ENCODE data around the gene CDT1.
A peak's percentile ranks its signal among the peaks of the same experiment; 100 is the strongest.
"Not testable (repeated sequence)": the region's sequence is repeated elsewhere in the genome, so short reads cannot be mapped to it uniquely, and the experiment has no call there.

The CDT1 gene

DNA sequence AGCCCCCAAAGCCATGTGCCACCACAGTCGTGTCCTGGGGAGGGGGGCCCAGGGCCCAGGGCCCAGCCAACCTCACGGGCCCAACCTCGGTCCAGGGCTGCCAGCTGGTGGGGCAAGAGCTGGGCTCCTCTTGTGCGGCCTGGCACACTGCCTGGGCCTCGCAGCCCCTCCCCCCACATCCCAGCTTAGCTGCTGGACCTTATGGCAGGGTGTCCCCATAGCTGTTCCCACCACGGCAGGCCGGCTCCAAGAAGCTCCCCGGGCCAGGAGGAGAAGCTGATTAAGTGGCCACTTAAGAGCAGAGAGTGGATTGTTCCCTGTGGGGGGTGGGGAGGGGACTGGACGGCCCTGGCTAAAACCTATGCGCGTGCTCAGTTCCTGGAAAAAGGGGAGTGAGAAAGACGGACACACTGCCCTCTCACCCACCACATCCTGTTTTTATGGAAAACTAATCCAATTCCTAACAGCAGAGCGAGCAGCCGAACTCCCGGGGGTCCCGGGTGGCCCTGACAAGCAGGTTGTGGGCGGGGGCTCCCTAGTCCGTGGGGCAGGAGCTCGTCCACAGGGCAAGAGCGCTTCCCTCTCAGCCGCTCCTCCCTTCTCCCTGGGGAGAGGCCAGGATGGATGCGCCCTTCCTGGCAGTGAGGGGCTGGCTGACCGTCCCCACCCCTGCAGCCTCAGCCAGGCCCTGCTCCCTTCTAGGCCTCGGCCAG is 35.4 kb upstream of the CDT1 start:
- no peak for DNase-seq (ENCODE audit: low read depth)

DNA sequence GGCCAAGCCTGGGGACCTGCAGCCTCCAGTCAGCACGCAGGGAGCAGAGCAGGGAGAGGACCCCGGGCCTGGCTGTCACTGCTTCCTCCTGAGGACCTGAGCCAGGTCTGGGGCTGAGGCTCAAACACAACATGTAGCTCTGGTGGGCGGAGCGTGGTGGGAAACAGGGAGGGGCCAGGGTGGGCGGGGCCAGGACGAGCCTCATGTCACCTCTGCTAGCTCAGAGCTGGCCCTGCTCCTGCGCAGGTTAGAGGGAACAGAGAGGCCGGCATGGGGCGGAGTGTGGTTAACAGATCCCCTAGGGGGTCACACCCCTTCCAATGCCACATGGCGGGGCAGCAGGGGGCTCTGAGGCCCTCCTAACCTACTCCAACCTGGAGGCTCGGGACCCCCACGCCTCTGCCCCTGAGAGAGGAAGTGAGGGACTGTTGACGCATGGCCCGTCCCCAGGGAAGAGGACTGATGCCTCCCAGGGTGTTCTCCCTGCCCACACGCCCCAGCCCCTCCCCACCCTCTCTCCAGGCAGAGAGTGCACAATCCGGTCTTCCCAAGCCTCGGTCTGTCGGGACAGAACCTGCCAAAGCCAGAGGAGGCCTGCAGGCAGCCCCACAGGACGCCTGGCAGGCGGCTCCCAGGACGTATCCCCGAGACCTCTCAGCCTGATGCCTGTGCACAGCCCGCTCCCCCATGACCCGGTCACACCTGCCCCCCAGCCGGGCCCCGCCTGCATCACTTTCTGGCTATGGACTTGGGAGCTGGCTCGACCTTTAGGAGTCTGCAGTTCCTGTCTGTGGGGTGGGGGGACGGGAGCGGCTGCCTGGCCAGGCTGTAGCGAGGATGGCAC is 33.8 kb upstream of the CDT1 start:
- DNase-seq (ENCODE audit: low read depth) = no peak

DNA sequence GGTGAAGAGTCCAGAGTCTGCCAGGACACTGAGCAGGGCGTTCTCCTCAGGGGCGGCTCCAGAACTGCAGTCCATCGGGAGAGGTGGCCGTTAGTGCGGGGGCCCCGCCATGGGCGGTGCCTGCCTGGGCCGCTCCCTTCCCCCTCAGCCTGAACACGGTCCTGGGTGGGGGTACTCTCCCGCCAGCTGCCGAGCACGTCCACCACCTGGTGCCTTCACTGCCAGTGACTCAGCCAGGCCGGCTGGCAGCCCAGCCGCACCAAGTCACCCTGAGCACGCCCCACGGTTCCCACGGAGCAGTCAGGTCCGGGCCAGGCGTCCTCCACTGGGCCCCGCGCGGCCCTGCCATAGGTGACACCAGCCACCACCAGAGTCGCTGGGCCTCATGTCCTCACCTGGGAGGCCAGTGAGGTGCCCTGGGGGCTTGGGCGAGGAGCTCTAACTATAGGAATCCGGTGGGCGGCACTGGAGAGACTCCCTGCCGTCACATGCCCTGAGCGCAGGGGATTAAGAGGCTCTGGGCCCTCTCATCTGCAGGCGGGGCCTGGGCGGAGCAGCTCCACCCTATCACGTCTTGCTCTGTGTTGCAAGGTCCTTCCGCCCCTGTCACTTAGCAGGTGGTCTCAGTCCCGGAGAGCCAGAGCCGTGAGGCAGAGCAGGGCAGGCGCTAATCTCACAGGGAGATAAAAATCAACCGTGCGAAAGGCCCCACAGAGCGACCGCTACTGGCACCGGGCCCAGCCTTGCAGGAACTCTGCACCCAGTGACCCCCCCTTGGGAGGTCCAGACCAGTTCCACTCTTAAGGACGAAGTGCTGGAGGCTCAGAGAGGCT is 32.9 kb upstream of the CDT1 start:
- no peak for DNase-seq (ENCODE audit: low read depth)

DNA sequence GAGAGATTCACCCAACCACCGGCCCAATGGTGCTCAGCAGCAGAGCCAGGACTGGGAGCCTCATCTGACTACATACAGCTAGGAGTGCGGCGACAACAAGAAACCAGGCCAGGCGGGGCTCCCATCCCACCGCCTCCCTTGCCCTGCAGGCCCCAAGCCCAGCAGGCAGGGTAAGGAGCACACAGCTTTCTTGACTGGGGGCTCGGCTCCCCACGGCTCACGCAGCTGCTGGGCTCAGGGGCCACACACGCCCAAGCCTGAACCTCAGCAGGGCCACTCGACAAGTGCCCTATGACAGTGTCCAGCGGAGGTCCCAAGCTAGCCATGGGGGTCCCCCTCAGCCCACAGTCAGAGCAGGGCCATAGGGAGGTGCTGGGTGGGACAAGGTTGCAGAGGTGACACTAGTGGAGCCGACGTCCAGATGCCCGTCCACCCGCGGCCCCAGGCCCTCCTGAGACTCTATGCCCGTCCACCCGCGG is 32.3 kb upstream of the CDT1 start:
- no peak for DNase-seq (ENCODE audit: low read depth)

DNA sequence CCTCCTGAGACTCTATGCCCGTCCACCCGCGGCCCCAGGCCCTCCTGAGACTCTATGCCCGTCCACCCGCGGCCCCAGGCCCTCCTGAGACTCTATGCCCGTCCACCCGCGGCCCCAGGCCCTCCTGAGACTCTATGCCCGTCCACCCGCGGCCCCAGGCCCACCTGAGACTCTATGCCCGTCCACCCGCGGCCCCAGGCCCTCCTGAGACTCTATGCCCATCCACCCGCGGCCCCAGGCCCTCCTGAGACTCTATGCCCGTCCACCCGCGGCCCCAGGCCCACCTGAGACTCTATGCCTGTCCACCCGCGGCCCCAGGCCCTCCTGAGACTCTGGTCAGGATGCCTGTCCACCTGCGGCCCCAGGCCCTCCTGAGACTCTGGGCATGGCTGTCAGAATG is 31.8 kb upstream of the CDT1 start:
- not testable (repeated sequence) for DNase-seq (ENCODE audit: low read depth)

DNA sequence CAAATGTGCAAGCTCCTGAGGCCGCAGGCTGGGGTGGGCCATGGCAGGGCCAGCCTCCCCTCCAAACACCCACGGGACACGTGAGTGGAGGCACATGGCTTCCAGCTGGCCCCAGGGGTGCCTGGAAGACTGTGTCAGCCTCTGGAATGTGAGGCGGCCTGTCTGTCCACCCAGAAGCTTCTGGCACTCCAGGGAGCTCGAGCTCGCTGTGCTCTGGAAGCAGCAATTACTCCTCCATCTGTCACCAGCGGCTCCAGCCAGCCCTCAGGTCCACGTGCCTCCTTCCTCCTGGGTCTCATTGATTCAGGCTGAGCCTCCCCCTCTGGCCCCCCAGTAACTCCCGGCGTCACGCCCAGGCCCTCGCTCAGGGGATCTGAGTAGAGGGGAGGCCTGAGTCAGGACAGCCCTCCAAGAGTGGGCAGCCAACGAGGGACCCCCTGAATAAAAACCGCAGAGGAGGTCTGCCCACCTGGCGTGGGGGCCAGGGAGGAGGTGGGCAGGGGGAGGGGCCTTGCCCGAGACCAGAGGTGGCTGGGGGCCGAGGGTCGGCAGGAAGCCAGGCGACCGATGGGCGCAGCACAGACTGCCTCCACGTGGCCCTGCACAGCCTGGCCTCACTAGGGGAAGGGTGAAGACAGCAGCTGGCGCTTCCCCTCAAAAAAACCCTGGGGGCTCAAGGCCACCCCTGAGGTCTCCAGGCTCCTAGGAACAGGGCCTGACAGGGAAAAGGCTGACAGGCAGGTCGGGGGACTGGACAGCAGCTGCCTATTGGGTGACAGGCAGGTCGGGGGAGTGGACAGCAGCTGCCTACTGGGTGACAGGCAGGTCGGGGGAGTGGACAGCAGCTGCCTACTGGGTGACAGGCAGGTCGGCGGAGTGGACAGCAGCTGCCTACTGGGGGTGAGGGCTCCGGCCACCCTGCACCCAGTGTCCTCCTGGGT is 30.4 kb upstream of the CDT1 start:
- no peak for DNase-seq (ENCODE audit: low read depth)

DNA sequence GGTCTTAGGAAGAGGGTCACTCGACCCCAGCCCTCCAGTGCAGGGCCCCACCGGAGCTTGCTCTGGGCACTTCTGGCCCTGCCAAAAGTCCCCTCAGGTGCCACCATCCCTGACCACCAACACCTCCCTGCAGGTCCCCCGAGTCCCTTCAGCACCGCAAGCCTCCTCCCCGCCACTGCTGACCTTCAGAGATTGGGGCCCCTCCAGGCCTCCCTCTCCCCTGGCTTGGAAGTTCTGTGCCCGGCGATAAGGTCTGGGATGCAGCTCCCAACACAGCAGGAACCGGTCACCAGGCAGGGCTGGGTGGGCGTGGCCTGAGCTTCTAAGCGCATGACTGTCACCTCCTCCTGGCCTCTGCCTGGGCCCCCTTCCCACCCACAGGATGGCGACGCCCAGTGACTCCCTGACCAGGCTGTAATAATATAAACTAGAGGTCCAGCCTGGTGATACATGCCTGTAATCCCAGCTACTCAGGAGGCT is 29.7 kb upstream of the CDT1 start:
- no peak for DNase-seq (ENCODE audit: low read depth)

DNA sequence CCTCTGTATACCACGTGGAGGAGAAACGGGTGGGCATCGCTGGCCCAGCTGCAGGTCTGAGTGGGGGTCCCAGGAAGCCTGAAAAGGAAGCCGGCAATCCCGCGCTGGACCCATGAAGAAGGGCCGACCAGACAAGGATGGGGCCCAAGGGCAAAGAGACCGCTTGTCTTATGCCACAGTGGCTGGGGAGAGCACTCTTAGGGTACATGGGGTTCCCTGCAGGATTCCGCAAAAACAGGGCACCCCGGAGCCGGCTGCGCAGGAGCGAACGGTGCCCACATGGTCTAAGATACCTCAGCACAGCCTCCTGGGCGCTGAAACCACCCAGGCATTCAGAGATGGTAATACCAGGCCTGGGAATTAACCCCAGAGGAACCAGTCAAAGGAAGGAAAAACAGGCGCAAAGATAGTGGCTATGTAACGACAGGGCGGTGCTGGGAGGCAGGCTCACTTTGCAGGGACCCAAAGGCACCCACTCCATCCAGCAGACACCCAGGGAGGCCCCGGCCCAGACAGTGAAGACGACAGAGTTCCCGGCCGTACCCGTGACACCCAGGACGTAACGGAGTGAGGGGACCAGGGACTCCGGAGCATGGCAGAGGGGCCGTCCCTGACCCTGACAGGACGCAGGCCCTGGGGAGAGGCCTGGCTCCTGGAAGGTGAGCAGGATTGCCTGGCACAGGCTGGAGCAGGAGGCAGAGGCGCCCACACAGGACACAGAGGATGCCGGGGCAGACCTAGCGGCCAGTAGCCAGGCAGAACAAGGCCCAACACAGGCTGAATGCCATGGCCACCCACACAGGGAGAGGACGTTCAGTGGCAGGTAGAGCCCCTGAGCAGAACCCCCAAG is 28.8 kb upstream of the CDT1 start:
- no peak for DNase-seq (ENCODE audit: low read depth)

DNA sequence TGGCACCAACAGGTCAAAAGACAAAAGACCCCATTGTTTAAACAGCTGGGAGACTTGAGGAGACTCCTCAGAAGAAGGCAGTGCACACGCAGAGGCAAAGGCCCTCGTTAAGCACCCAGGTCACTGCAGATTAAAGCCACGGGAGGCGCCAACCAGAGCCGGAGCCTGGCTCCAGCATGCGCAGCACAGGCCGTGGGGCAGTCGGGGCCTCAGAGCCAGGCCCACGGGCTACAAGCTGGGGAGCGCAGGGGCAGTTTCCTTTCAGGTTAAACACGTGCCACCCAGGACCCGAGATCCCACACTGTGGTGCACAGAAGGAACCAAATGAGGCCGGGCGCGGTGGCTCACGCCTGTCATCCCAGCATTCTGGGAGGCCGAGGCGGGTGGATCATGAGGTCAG is 27.8 kb upstream of the CDT1 start:
- DNase-seq (ENCODE audit: low read depth) = no peak

DNA sequence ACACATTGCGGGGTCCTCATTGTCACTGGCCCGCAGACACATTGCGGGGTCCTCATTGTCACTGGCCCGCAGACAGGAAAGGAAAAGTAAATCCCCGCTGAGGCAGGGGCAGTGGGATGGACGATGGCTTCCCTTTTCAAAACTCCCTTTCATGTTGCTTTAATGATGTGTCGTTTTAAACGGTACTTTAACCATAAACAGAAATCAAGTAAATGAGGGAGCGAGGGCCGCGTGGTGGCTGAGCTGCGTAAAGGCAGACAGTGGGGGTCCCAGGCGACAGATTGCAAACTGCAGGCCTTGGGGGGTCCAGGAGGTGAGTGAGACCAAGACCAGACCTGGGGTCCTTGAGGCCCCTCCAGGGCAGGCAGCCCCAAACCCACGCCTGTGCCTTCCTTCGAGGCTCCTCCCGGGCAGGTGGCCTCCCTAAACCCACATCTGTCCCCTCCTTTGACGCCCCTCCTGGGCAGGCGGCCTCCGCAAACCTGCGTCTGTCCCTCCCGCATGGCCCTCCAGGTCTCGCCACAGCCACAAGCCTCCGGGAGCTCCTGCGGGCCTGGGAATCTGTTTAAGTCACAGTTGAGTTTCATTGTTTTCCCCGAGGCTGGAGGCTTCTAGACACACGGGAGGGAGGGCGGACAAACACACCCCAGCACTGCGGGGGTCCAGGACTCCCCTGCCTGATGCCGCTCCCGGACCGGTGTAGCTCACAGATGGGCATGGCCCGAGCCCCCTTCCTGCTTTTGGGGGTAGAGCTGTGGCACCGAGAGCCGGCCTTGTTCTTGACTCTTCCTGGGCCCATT is 25.9 kb upstream of the CDT1 start:
- no peak for DNase-seq (ENCODE audit: low read depth)

DNA sequence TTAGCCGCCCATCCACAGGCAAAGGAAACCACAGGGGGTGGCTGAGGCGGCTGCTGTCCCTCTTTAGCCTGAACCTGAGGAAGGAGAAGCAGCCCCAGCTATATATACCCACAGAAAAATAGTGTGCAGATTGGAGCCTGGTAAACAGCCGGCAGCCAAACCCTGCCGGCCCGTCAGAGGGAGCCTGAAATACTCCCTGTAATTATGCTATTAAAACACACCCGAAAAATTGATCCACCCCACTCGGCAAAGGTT is 25.4 kb upstream of the CDT1 start:
- no peak for DNase-seq (ENCODE audit: low read depth)

DNA sequence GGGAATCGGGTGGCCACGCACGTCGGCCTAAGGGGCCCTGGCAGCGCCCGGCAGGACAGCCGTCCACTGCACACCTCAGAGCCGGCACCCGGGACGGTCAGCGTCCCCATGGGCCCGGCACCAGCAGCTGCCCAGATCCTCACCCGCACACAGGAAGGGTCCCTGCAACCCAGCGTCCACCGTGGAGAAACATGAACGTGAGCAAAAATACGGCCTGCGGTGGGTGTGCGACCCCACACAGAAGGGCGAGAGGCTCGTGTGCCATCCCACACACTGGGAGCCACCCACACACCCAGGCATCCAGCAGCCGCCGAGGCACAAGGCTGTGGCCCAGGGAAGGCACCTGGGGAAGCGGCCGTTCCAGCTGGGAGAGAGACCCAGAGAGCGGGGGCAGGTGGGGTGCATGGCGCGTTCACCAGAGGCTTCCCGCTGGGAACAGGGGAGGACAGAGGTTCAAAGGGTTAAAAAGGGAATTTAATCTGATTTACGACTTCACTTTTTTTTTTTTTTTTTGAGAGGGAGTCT is 25.0 kb upstream of the CDT1 start:
- DNase-seq (ENCODE audit: low read depth) = no peak

DNA sequence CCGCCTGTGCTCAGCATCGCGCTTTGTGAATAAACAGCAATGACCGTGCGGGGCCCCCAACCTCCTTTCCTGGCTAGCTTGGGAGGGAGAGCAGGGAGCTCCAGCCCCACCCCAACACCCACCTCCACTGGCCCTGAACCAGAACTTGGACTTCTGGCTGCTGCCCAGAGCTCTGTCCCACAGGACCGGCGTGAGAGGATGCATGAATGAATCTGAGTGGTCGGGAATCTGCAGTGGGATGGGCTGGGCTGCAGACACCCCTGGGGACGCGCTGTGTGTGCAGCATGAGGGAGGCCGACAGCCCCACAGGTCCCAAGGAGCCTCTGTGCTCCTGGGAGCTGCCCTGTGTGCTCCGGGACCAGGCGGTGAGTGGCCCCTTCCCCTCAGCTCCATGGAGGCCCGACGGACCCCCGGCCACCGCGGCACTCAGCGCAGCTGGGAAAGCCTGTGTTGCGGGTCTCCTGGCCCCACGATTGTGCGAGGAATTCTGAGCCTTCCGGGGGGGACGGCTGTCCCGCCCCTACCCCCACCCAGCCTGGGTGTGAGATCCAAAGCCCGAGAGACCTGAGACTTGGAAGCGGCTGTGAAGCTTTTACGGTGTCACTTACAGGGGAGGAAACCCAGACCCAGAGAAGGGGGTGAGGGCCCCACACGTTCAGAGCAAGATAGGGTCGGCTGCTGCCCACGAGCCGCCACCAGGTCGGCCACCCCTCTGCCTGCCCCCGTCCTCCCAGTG is 24.0 kb upstream of the CDT1 start:
- DNase-seq (ENCODE audit: low read depth) = no peak

DNA sequence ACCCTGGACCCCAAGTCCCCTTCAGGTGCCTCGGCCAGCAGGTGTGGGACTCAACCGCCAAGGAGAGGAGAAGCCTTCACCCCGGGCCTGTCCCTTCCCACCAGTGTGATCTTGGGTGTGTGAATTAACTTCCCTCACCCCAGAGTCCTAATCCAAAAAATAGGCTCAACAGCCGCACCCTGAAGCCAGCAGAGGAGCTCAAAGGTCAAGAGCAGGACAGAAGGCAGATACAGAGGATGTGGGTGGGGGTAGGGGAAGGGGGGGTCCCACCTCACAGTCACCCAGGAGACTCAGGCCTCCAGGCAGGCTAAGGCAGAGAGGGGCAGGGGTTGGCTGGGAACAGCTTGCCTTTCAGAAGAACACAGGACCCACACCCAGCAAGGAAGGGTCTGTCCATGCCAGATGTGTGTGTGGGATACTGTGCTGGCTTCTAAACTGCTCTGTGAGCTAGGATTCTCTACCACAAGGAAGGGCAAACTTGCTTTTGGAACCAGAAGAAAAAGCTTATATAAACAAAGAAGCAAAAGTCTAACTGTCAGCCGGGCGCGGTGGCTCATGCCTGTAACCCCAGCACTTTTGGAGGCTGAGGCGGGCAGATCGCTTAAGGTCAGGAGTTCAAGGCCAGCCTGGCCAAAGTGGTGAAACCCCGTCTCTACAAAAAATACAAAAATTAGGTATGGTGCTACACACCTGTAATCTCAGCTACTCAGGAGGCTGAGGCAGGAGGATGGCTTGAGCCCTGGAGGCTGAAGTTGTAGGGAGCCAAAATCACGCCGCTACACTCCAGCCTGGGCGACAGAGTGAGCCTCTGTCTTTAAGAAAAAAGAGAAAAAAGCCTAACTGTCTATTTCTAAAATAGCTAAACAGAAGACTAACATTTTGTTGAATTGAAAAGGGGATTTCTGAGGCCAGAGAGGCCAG is 23.2 kb upstream of the CDT1 start:
- DNase-seq (ENCODE audit: low read depth) = no peak

DNA sequence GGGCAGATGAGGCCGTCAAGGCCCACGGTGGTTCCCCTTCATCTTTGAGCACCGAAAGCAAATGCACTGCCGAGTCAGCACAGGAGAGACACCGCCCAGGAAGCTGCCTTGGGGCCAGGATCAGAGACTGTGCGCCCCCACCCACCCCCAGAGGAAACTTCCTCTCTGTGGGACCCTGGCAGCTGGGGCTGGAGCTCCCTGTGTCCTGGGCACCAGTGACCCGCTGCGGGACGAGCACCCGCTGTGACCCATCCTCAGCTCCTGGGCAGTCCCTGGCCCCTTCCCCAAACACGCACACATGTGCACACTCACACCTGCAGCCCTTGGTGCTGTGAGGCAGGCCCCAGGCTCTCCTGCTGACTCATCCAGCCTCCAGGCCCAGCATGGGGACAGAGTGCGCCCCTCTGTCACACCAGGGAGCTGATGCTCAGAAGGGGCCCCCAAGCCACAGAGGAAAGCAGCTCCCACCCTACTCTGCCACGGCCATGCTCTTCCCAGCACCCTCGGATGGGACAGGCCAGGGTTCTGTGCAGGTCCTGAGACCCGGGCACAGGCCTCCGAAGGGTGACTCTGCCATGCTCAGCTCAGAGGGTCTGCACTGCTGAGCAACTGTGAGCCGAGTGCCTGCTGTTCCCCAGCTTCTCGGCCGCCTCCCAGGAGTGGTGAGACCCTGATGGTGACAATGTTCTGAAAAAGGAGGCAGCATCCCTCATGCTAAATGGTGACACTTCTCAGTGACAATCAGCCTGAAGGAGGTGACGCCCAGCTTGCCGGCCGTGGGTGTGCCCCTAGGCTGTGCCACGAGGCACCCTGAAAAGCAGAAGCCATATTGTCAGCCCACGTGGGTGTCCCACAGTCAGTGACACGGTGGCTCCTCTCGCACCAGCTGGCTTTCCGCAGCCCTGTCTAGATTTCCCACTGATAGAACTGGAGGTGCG is 22.2 kb upstream of the CDT1 start:
- DNase-seq (ENCODE audit: low read depth) = peak; percentile 56

All from activated T-helper 1 cell treated with Interleukin-2 at 50 U/mL for 16 hours (primary cell).